HEK293T (cell line): ENCODE measurements around the gene ZBTB8B.
A peak's percentile ranks its signal among the peaks of the same experiment; 100 is the strongest.
"Not testable (repeated sequence)": the region's sequence is repeated elsewhere in the genome, so short reads cannot be mapped to it uniquely, and the experiment has no call there.

Experiments
- CTCF ChIA-PET: fragments of 350-600 bp; formaldehyde crosslinking; extraction: SDS; loops from one replicate; lab custom pipeline; 2021; ENCODE audit warnings: antibody characterized with exemption, inconsistent platforms; lab: Yijun Ruan, JAX
- POLR2A ChIA-PET: fragments of 350-600 bp; formaldehyde crosslinking; extraction: SDS; loops from one replicate; lab custom pipeline; 2020; ENCODE audit warnings: antibody characterized with exemption, inconsistent platforms; lab: Yijun Ruan, JAX
- DNase-seq: peaks from one replicate; pipeline ENCODE4 v3.0.0; 2012; ENCODE audit warnings: mixed read lengths; ENCODE audit errors: extremely low spot score
- ARNT ChIP-seq: fragments of 450-650 bp; IDR thresholded peaks from 2 replicates; pipeline ENCODE4 v1.6.1; 2017; ENCODE audit warnings: mild to moderate bottlenecking
- BHLHE40 ChIP-seq: fragments of 450-650 bp; IDR thresholded peaks from 2 replicates; pipeline ENCODE4 v1.6.1; 2016; ENCODE audit warnings: mild to moderate bottlenecking, moderate library complexity, borderline replicate concordance
- CTBP1 ChIP-seq: fragments of 450-650 bp; IDR thresholded peaks from 2 replicates; pipeline ENCODE4 v1.6.1; 2016; ENCODE audit warnings: borderline replicate concordance
- ELF4 ChIP-seq: fragments of 450-650 bp; IDR thresholded peaks from 2 replicates; pipeline ENCODE4 v1.6.1; 2017; ENCODE audit warnings: antibody characterized with exemption
- FOXA1 ChIP-seq: fragments of 450-650 bp; IDR thresholded peaks from 2 replicates; pipeline ENCODE4 v1.6.1; 2016; ENCODE audit warnings: mild to moderate bottlenecking
- FOXK2 ChIP-seq: fragments of 450-650 bp; IDR thresholded peaks from 2 replicates; pipeline ENCODE4 v1.6.1; 2016; ENCODE audit warnings: mild to moderate bottlenecking
- FOXM1 ChIP-seq: fragments of 450-650 bp; IDR thresholded peaks from 2 replicates; pipeline ENCODE4 v1.6.1; 2017; ENCODE audit warnings: mild to moderate bottlenecking, borderline replicate concordance
- HDGF ChIP-seq: fragments of 450-650 bp; IDR thresholded peaks from 2 replicates; pipeline ENCODE4 v1.6.1; 2017; ENCODE audit warnings: antibody characterized with exemption, borderline replicate concordance
- L3MBTL2 ChIP-seq: fragments of 450-650 bp; conservative IDR thresholded peaks from 2 replicates; pipeline ENCODE4 v1.6.1; 2016; ENCODE audit warnings: mild to moderate bottlenecking
- LEF1 ChIP-seq: fragments of 450-650 bp; IDR thresholded peaks from 2 replicates; pipeline ENCODE4 v1.6.1; 2017; ENCODE audit warnings: mild to moderate bottlenecking, borderline replicate concordance
- NFRKB ChIP-seq: fragments of 450-650 bp; IDR thresholded peaks from 2 replicates; pipeline ENCODE4 v1.6.1; 2016; ENCODE audit warnings: mild to moderate bottlenecking, moderate library complexity
- PKNOX1 ChIP-seq: fragments of 450-650 bp; IDR thresholded peaks from 2 replicates; pipeline ENCODE4 v1.6.1; 2016
- SP1 ChIP-seq: fragments of 450-650 bp; IDR thresholded peaks from 2 replicates; pipeline ENCODE4 v1.6.1; 2017
- SUZ12 ChIP-seq: fragments of 450-650 bp; IDR thresholded peaks from 2 replicates; pipeline ENCODE4 v1.6.1; 2016; ENCODE audit warnings: mild to moderate bottlenecking
- TARDBP ChIP-seq: fragments of 450-650 bp; IDR thresholded peaks from 2 replicates; pipeline ENCODE4 v1.6.1; 2016
- ZNF384 ChIP-seq: fragments of 450-650 bp; IDR thresholded peaks from 2 replicates; pipeline ENCODE4 v1.6.1; 2016

ZBTB8B gene

DNA sequence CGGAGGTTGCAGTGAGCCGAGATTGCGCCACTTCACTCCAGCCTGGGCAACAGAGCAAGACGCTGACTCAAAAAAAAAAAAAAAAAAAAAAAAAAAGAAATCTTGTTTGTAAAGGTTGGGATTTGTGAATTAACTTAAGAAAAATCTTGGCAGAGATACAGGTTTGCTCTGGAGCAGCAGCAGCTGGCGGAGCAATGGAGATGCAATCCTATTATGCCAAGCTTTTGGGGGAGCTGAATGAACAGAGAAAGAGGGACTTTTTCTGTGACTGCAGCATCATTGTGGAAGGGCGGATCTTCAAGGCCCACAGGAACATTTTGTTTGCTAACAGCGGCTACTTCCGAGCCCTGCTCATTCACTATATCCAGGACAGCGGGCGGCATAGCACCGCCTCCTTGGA lies 5.6 kb downstream of the ZBTB8B start:
- no peak for DNase-seq
- ChIA-PET CTCF (no interaction called here), POLR2A (no interaction called here)
- no peak for TF ChIP-seq FOXK2
- TF ChIP-seq CTBP1 = no peak
- TF ChIP-seq ARNT = no peak
- TF ChIP-seq BHLHE40 = no peak
- TF ChIP-seq HDGF = no peak
- no peak for TF ChIP-seq NFRKB
- no peak for TF ChIP-seq SUZ12
- no peak for TF ChIP-seq FOXA1
- TF ChIP-seq TARDBP = no peak
- no peak for TF ChIP-seq SP1
- TF ChIP-seq L3MBTL2 = no peak
- TF ChIP-seq ZNF384 = no peak
- no peak for TF ChIP-seq PKNOX1
- TF ChIP-seq LEF1 = no peak
- no peak for TF ChIP-seq ELF4
- no peak for TF ChIP-seq FOXM1

GRCh38 chr1:32470991-32471694 lies 6.3 kb downstream of the ZBTB8B start:
- TF ChIP-seq SUZ12 (no peak), FOXA1 (no peak), HDGF (no peak), FOXM1 (no peak), SP1 (no peak), BHLHE40 (no peak), ARNT (no peak), CTBP1 (no peak), FOXK2 (no peak), LEF1 (no peak), ZNF384 (no peak), PKNOX1 (no peak), ELF4 (no peak), NFRKB (no peak)
- DNase-seq = no peak
- ChIA-PET CTCF (no interaction called here), POLR2A (no interaction called here)

DNA sequence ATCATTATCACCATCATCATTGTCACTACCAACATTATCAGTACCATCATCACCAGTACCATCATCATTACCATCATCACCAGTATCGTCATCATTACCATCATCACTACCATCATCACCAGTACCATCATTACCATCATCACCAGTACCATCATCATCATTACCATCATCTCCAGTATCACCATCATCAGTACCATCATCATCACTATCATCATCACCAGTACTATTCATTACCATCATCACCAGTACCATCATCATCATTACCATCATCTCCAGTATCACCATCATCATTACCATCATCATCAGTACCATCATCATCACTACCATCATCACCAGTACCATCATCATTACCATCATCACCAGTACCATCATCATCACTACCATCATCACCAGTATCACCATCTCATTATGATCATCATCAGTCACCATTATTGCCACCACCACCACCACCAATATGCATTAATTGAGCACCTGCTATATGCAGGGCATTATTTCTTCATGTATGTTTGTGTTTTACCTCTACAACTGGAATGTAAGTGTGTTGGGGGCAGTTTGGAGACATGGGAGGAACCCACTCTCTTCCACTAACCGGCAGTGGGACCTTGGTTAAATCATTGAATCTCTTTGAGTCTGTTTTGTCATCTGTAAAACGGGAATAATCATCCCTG lies 7.0 kb downstream of the ZBTB8B start:
- POLR2A ChIA-PET = no interaction called here
- no peak for DNase-seq
- CTCF ChIA-PET = no interaction called here
- TF ChIP-seq FOXM1 (no peak), ARNT (no peak), BHLHE40 (no peak), CTBP1 (peak; percentile 74)

DNA sequence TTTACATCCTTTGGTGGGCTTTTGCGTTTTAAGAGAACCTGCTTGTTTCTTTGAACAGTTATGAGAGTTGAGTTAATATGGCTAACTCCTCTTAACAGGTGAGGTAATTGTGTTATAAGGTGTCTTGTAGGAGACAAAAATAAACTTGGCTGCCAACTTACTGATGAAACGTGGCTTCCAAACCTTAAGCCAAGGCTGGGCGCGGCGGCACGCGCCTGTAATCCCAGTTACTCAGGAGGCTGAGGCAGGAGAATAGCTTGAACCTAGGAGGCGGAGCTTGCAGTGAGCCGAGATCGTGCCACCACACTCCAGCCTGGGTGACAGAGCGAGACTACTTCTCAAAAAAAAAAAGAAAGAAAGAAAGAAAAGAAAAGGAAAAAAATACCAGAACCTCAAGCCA lies 8.1 kb downstream of the ZBTB8B start:
- POLR2A ChIA-PET, CTCF ChIA-PET, DNase-seq: not testable (repeated sequence)

- DNase-seq = no peak
- CTCF ChIA-PET = no interaction called here
- POLR2A ChIA-PET = no interaction called here
- TF ChIP-seq SP1 (no peak), ARNT (no peak), FOXM1 (no peak), SUZ12 (no peak), ELF4 (no peak), L3MBTL2 (no peak), TARDBP (no peak), FOXK2 (no peak)
These were observed 10.1 kb downstream of the ZBTB8B start for GRCh38 chr1:32474954-32475353.

DNA sequence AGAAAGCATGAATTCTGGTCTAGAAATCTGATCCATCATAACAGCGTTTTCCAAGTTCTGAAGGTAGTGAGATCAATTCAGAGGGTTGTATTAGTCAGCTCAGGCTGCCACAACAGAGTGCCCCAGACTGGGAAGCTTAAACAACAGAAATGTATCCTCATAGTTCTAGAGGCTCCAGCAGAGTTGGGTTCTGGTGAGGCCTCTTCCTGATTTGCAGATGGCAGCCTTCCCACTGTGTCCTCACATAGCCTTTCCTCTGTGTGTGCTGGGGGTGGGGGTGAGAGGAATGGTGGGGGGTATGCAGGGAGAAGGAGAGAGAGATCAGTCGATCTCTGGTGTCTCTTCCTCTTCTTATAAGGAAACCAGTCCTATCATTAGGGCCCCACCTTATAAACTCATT lies 15.1 kb downstream of the ZBTB8B start:
- ChIA-PET POLR2A (no interaction called here), CTCF (interaction anchor here (1.4 to 2.1 kb wide), 2 partner anchors 31 to 233 kb away, joined by 3 to 6 read pairs; no protein-coding TSS in a partner anchor)
- DNase-seq = no peak
- TF ChIP-seq FOXA1 (no peak), FOXM1 (no peak), FOXK2 (no peak), L3MBTL2 (no peak), SUZ12 (no peak), TARDBP (no peak), PKNOX1 (no peak), ZNF384 (no peak), BHLHE40 (no peak), LEF1 (no peak)
